NOMO-1 treated with DMSO at 0.1 percent for 48 hours (cell line): Measurements from ENCODE around the gene NAAA.
"Not testable (repeated sequence)": the region's sequence is repeated elsewhere in the genome, so short reads cannot be mapped to it uniquely, and the experiment has no call there.

Source experiments
- DNase-seq: peaks from one replicate; lab custom pipeline; 2025; ENCODE audit not compliant: unreplicated experiment; lab: John Stamatoyannopoulos, UW

Gene NAAA

GRCh38 chr4:75920327-75920726 lies 20.5 kb downstream of the NAAA start:
- no peak for DNase-seq

GRCh38 chr4:75919920-75920319 lies 20.9 kb downstream of the NAAA start:
- DNase-seq, result no peak

GRCh38 chr4:75916091-75916661 lies 24.6 kb downstream of the NAAA start:
- DNase-seq, result peak; percentile 27

- no peak for DNase-seq
Measured at GRCh38 chr4:75912968-75913367, 27.8 kb downstream of the NAAA start.

- DNase-seq, result not testable (repeated sequence)
Measured at GRCh38 chr4:75910831-75911230, 30.0 kb downstream of the NAAA start.

- DNase-seq, result no peak
Measured at GRCh38 chr4:75909405-75909804, 31.4 kb downstream of the NAAA start.

- peak; percentile 55 for DNase-seq
Measured at GRCh38 chr4:75908555-75908954, 32.3 kb downstream of the NAAA start.

GRCh38 chr4:75907966-75908365 lies 32.8 kb downstream of the NAAA start:
- DNase-seq, result peak; percentile 79

GRCh38 chr4:75904076-75904475 lies 36.7 kb downstream of the NAAA start:
- no peak for DNase-seq

GRCh38 chr4:75902352-75902751 lies 38.5 kb downstream of the NAAA start, which contains the start of gene PPEF2:
Gene PPEF2, minus strand, starts transcription at chr4:75902452. Its CDS starts 6,127 bp downstream, at chr4:75896325.
- no peak for DNase-seq

- DNase-seq, result no peak
Measured at GRCh38 chr4:75898536-75898935, 42.3 kb downstream of the NAAA start.

- peak; percentile 7 for DNase-seq
Measured at GRCh38 chr4:75895744-75896314, 45.0 kb downstream of the NAAA start.

GRCh38 chr4:75892508-75892907 lies 48.3 kb downstream of the NAAA start:
- no peak for DNase-seq

GRCh38 chr4:75891611-75892010 lies 49.2 kb downstream of the NAAA start:
- DNase-seq, result no peak

GRCh38 chr4:75889537-75890199 lies 51.1 kb downstream of the NAAA start:
- DNase-seq, result no peak

- no peak for DNase-seq
Measured at GRCh38 chr4:75886104-75886503, 54.7 kb downstream of the NAAA start.

GRCh38 chr4:75881476-75881875 lies 59.3 kb downstream of the NAAA start:
- no peak for DNase-seq

GRCh38 chr4:75880278-75880677 lies 60.5 kb downstream of the NAAA start:
- no peak for DNase-seq

- DNase-seq, result no peak
Measured at GRCh38 chr4:75878246-75878756, 62.5 kb downstream of the NAAA start.

GRCh38 chr4:75876218-75876617 lies 64.6 kb downstream of the NAAA start:
- DNase-seq, result no peak

GRCh38 chr4:75869100-75869499 lies 71.7 kb downstream of the NAAA start:
- DNase-seq, result no peak

- DNase-seq, result no peak
Measured at GRCh38 chr4:75867130-75867529, 73.7 kb downstream of the NAAA start.
